AG10803 (cell line): ENCODE data around the gene ACTG2.

Experiments used
- DNase-seq: peaks from one replicate; pipeline ENCODE4 v3.0.0; 2010; ENCODE audit warnings: low read depth
- H3K4me3 ChIP-seq: 2 replicates; pipeline ENCODE4 v1.5.1; 2011; ENCODE audit warnings: mild to moderate bottlenecking, low read length, control low read depth
- TF ChIP-seq, protein P1 (sequence below): conservative IDR thresholded peaks from 2 replicates; pipeline ENCODE4 v1.5.1; 2011; ENCODE audit warnings: mild to moderate bottlenecking, low read length, control low read depth, inconsistent platforms

The ACTG2 gene

DNA sequence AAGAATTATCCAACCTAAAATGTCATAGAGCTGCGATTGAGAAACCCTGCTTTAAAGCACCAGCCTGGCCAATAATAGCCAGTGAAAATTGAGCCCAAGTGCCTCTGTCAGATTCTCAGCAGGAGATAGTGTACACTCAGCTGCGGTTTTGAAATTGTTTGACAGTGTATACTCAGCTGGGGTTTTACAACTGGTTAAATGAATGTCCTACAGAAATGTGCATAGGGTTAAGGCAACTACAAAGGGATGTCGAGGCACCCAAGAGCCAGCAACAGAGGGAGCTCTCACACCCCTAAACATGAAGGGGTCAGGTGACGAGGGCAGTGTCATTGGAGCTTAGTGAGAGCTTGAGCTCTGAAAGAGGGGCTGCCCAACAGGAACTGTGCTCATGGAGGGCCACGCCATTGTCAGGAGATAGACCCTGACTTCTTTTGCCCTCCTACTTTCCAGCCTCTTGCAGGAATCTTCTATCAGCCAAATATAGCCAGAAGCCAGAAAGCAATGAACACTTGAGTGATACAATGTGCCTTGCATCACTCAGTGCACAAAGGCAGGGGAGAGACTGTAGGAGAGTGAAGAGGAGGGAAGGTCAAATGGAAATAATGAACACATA lies 15.1 kb downstream of the ACTG2 start:
- peak; percentile 5 for DNase-seq
- H3K4me3 ChIP-seq = no peak overlapping the region
- TF ChIP-seq, protein P1, sequence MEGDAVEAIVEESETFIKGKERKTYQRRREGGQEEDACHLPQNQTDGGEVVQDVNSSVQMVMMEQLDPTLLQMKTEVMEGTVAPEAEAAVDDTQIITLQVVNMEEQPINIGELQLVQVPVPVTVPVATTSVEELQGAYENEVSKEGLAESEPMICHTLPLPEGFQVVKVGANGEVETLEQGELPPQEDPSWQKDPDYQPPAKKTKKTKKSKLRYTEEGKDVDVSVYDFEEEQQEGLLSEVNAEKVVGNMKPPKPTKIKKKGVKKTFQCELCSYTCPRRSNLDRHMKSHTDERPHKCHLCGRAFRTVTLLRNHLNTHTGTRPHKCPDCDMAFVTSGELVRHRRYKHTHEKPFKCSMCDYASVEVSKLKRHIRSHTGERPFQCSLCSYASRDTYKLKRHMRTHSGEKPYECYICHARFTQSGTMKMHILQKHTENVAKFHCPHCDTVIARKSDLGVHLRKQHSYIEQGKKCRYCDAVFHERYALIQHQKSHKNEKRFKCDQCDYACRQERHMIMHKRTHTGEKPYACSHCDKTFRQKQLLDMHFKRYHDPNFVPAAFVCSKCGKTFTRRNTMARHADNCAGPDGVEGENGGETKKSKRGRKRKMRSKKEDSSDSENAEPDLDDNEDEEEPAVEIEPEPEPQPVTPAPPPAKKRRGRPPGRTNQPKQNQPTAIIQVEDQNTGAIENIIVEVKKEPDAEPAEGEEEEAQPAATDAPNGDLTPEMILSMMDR = peak; percentile 17; the same call in 1 of the 2 replicates

GRCh38 chr2:73908689-73909652 lies 16.2 kb downstream of the ACTG2 start:
- no peak for DNase-seq

DNA sequence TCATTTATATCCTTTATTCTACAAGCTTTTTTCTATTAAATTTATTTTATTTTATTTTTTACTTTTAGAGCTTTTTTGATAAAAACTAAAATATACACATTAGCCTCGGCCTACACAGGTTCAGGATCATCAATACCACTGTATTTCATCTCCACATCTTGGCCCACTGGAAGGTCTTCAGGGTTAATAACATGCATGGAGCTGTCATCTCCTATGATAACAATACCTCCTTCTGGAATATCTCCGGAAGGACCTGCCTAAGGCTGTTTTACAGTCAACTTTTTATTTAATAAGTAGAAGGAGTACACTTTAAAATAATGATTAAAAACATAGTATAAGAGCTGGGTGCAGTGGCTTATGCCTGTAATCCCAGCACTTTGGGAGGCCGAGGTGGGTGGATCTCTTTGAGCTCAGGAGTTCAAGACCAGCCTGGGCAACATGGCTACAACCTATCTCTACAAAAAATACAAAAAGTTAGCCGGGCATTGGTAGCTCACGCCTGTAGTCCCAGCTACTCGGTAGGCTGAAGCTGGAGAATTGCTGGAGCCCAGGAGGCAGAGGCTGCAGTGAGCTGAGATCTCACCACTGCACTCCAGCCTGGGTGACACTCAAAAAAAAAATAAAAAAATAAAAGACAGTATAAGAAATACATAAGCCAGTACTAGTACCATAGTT lies 18.2 kb downstream of the ACTG2 start:
- no peak for DNase-seq
- no peak overlapping the region for H3K4me3 ChIP-seq
- TF ChIP-seq, protein P1 = no peak

More at GRCh38 chr2:73908689-73909652, 16.2 kb downstream of the ACTG2 start:
- no peak overlapping the region for H3K4me3 ChIP-seq
- TF ChIP-seq, protein P1 = no peak

DNA sequence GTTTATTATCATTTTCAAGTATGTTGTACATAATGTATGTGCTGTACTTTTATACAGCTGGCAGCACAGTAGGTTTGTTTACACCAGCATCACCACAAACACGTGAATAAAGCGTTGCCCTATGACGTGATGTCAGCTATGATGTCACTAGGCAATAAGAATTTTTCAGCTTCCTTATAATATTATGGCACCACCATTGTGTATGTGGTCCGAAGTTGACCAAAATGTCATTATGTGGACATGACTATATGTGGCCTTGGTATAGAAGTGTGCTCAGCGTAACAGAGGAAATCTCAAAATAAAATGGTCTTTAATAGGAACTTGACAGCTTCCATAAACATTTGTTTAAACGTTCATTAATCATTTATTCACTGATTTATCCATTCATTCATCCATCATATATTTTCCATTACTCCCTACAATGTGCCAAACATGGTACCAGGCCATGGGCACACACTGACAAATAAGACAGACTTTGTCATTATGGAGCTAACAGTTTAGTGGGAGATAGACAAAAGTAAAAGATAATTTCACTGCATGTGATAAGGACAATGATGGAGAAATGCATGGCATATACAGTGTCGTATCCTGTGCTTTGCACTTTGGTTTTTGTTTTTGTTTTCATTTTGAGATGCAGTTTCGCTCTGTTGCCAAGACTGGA lies 18.9 kb downstream of the ACTG2 start:
- TF ChIP-seq, protein P1 = no peak
- no peak overlapping the region for H3K4me3 ChIP-seq

DNA sequence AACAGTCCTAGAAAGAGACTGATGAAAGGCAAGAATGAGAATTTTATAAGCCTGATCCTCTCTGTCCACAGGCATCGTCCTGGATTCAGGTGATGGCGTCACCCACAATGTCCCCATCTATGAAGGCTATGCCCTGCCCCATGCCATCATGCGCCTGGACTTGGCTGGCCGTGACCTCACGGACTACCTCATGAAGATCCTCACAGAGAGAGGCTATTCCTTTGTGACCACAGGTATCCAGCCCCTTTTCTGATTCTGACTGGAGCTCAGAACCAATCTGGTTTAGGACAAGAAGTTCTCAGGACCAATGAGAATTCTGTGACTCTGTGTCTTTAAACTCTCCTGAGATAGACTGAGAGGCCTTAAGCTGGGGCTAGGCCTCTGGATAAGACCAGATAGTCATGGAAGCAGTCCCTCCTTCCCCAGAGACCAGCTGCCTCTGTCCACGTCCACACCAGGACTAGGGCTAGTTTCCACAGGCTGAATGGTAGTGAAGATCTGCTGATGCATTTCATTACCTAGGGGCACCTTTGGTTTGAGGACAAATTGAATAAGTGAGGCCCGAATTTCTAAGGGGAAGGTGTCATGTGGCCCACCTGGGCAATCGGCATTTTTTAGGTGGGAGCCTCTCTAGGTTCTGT lies 20.7 kb downstream of the ACTG2 start:
- no peak overlapping the region for H3K4me3 ChIP-seq
- TF ChIP-seq, protein P1 = no peak
- DNase-seq = no peak

More for the DNA sequence above, 18.9 kb downstream of the ACTG2 start:
- DNase-seq = no peak

DNA sequence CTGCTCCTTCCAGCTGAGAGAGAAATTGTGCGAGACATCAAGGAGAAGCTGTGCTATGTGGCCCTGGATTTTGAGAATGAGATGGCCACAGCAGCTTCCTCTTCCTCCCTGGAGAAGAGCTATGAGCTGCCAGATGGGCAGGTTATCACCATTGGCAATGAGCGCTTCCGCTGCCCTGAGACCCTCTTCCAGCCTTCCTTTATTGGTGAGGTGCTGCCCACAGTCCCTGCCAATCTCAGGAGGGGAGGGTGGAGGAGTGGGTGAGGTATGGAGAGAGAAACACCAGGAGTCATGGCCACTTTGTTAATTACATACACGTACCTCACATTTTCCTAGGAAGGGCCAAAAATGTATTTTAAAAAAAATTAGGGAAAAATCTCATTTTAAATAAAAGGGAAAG lies 21.9 kb downstream of the ACTG2 start:
- TF ChIP-seq, protein P1 = no peak
- no peak for DNase-seq

More for the DNA sequence above, 21.9 kb downstream of the ACTG2 start:
- no peak overlapping the region for H3K4me3 ChIP-seq
